SU-DHL-6 (cell line): ENCODE data around the gene ITPR1.

ENCODE experiments used
- EZH2phosphoT487 ChIP-seq: fragments of 200-600 bp; sonication (generic), shearing (Covaris generic); conservative IDR thresholded peaks from 2 replicates; pipeline ENCODE4 v1.6.1; 2018; ENCODE audit warnings: mild to moderate bottlenecking, antibody characterized with exemption, low read length, moderate library complexity, mixed read lengths
- TF ChIP-seq, protein P1 (sequence below): fragments of 200-600 bp; sonication (generic); IDR thresholded peaks from one replicate; pipeline ENCODE4 v1.5.1; 2017; ENCODE audit warnings: antibody characterized with exemption, mild to moderate bottlenecking, low read length, moderate library complexity; ENCODE audit not compliant: insufficient read depth, poor library complexity, severe bottlenecking

DNA sequence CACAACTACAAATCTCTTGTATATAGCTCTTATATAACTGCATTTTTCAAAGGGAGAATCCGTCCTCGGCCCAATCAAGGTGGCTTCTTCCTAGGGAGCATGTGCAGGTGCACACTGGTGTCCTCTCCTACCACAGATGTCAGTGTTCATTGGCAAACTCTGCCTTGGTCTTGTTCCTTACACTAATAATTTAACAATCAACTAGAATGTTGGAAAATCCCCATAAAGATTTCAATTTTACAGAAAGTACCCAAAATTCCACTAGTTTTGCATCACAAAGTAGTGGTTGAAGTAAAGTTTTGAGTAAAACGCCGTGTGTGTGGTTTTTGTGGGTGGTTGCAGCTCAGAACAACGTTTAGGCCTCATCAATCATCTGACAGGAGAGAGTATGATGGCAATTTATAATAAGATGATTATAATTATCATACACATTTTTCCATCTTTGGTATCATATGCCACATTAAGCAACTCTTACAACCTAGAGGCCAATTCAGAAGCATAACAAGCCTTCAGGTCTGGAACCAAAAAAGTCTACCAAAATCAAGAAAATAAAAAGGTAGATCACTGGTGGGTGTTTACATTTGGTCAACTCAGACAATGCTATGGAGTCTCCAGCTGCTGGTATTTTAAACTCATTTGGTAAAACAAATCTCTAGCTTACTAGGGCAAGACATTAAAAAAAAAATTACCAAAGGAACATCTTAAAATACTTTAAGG is 357.2 kb downstream of the ITPR1 start:
- TF ChIP-seq, protein P1, sequence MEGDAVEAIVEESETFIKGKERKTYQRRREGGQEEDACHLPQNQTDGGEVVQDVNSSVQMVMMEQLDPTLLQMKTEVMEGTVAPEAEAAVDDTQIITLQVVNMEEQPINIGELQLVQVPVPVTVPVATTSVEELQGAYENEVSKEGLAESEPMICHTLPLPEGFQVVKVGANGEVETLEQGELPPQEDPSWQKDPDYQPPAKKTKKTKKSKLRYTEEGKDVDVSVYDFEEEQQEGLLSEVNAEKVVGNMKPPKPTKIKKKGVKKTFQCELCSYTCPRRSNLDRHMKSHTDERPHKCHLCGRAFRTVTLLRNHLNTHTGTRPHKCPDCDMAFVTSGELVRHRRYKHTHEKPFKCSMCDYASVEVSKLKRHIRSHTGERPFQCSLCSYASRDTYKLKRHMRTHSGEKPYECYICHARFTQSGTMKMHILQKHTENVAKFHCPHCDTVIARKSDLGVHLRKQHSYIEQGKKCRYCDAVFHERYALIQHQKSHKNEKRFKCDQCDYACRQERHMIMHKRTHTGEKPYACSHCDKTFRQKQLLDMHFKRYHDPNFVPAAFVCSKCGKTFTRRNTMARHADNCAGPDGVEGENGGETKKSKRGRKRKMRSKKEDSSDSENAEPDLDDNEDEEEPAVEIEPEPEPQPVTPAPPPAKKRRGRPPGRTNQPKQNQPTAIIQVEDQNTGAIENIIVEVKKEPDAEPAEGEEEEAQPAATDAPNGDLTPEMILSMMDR: no peak
- TF ChIP-seq EZH2phosphoT487: no peak
